Lung (tissue), 12 donors: ENCODE results near the gene TDRD3. TPM values are rescaled to one million over a fixed set of nuclear protein-coding genes. Genes with fewer than 3 reads are reported as not detected.

Source experiments
- ATAC-seq: fragments of 200-7000 bp; cut with Tn5 transposase; one replicate; pipeline ENCODE4 v1.9.1; 2020; ENCODE audit warnings: moderate number of reproducible peaks; ENCODE audit not compliant: insufficient read depth, low FRiP score
- DNase-seq, 3 donors: peaks; one replicate each; pipeline ENCODE4 v3.0.0-alpha.2; 2013 to 2017
- H3K27ac ChIP-seq, 2 donors: one replicate each; pipeline ENCODE4 v1.5.1; 2013; ENCODE audit warnings: mild to moderate bottlenecking in 2 of 2, moderate library complexity in 2 of 2, control low read depth in 1 of 2, inconsistent platforms in 1 of 2, low read depth in 1 of 2, low read length in 1 of 2
- H3K27me3 ChIP-seq, 3 donors: one replicate each; pipeline ENCODE4 v1.5.1; 2013; ENCODE audit warnings: low read length in 2 of 3; ENCODE audit not compliant: control insufficient read depth in 3 of 3, insufficient read depth in 3 of 3
- H3K36me3 ChIP-seq, 4 donors: one replicate each; pipeline ENCODE4 v1.5.1; 2013; ENCODE audit warnings: low read length in 4 of 4, mild to moderate bottlenecking in 1 of 4, moderate library complexity in 1 of 4; ENCODE audit not compliant: control insufficient read depth in 4 of 4, insufficient read depth in 4 of 4
- H3K4me1 ChIP-seq, 5 donors: one replicate each; pipeline ENCODE4 v1.5.1; 2013; ENCODE audit warnings: low read length in 5 of 5, mild to moderate bottlenecking in 2 of 5, moderate library complexity in 1 of 5; ENCODE audit not compliant: control insufficient read depth in 5 of 5, insufficient read depth in 5 of 5
- H3K4me3 ChIP-seq: one replicate; pipeline ENCODE4 v1.5.1; 2013; ENCODE audit warnings: mild to moderate bottlenecking, control low read depth, moderate library complexity
- H3K9ac ChIP-seq, 2 donors: one replicate each; pipeline ENCODE4 v1.5.1; 2013; ENCODE audit warnings: low read length in 2 of 2, control low read depth in 1 of 2; ENCODE audit not compliant: insufficient read depth in 1 of 2
- H3K9me3 ChIP-seq, 4 donors: one replicate each; pipeline ENCODE4 v1.5.1; 2013; ENCODE audit warnings: low read length in 3 of 4, mild to moderate bottlenecking in 1 of 4, moderate library complexity in 1 of 4; ENCODE audit not compliant: control insufficient read depth in 4 of 4, insufficient read depth in 3 of 4
- CTCF ChIP-seq: IDR thresholded peaks from 2 replicates; pipeline ENCODE4 v1.5.1; 2012; ENCODE audit warnings: mild to moderate bottlenecking; ENCODE audit errors: control extremely low read depth, extremely low read depth
- WGBS, 2 donors: extraction: QIAGEN DNeasy Blood & Tissue Kit; methylation state at CpG; one replicate each; pipeline ENCODE4 v1.1.7; 2013; 5-methylcytosine and 5-hydroxymethylcytosine counted together
- polyA plus RNA-seq, 2 donors: library from polyadenylated mRNA; stranded (reverse); fragments of 200-250 nt; gene quantifications; one replicate each; pipeline ENCODE4 v1.2.1, GENCODE V29; 2013
- total RNA-seq, 2 donors: library from RNA; depleted of rRNA in 1 of 2; stranded (reverse); fragments of >200 nt in 1 of 2; gene quantifications; one replicate each; pipeline ENCODE4 v1.2.1, GENCODE V29; 2014 to 2021
- donor health status: control.
- donor health status: control.
- donor health status: Bipolar disorder and iron deficiency.
- donor health status: healthy.
- donor health status: DM: yes; HTN: yes; CAD: no.

Gene TDRD3
- total and polyA plus RNA-seq, 4 donors: 6.5 to 56.7 (median 19.4) TPM

- 95 to 97% methylated on average over 1 of the region's 1 CpG for WGBS, 2 donors
- H3K4me1 ChIP-seq: no peaks in the 10 kb centered on the region
- no peaks in the 10 kb centered on the region for H3K27me3 ChIP-seq
- ATAC-seq: no peak
- no peak overlapping the region for H3K27ac ChIP-seq
- no peak for DNase-seq
- peaks cover 8 to 31% (median 13%) of the 10 kb centered on the region in 4 donors for H3K36me3 ChIP-seq
- H3K4me3 ChIP-seq: no peak overlapping the region
- TF ChIP-seq CTCF: no peak
- no peak overlapping the region for H3K9ac ChIP-seq
- H3K9me3 ChIP-seq: peaks cover 0 to 7% (median 2%) of the 10 kb centered on the region in 4 donors
Measured at GRCh38 chr13:60514891-60515290, 117.9 kb downstream of the TDRD3 start.

GRCh38 chr13:60519496-60519895 is 122.5 kb downstream of the TDRD3 start:
- no peak overlapping the region for H3K4me3 ChIP-seq
- no peak overlapping the region for H3K9ac ChIP-seq
- H3K27me3 ChIP-seq: no peaks in the 10 kb centered on the region
- no peaks in the 10 kb centered on the region for H3K4me1 ChIP-seq
- H3K9me3 ChIP-seq: peaks cover 0 to under 1% (median 0%) of the 10 kb centered on the region in 4 donors
- no peak for ATAC-seq
- TF ChIP-seq CTCF: no peak
- H3K27ac ChIP-seq: no peak overlapping the region
- H3K36me3 ChIP-seq: peaks cover 4 to 8% (median 5%) of the 10 kb centered on the region in 4 donors
- no peak for DNase-seq

GRCh38 chr13:60520902-60521569 is 124.0 kb downstream of the TDRD3 start:
- no peak for ATAC-seq
- no peak overlapping the region for H3K27ac ChIP-seq
- 90 to 93% methylated on average over 4 of the region's 4 CpGs for WGBS, 2 donors

More at GRCh38 chr13:60520902-60521569, 124.0 kb downstream of the TDRD3 start:
- no peak for DNase-seq
- H3K4me1 ChIP-seq: no peaks in the 10 kb centered on the region
- no peak overlapping the region for H3K9ac ChIP-seq
- no peak overlapping the region for H3K4me3 ChIP-seq
- H3K9me3 ChIP-seq: no peaks in the 10 kb centered on the region
- peaks cover 4 to 7% (median 5%) of the 10 kb centered on the region in 4 donors for H3K36me3 ChIP-seq
- no peak for TF ChIP-seq CTCF
- no peaks in the 10 kb centered on the region for H3K27me3 ChIP-seq
